ENCODE data around the gene DCLRE1C.
"Not testable (repeated sequence)": the region's sequence is repeated elsewhere in the genome, so short reads cannot be mapped to it uniquely, and the experiment has no call there.

DCLRE1C gene

GRCh38 chr10:14879928-14880193, 74.0 kb downstream of the DCLRE1C start:
- TF ChIP-seq CTCF (IDR thresholded peaks at IDR 0.05; ENCODE audit: insufficient read depth, low read depth, low read length, missing control alignments) = no peak
- peak; percentile 6 for DNase-seq (ENCODE audit: low read depth)
- peak overlapping the region; percentile 84 for H3K4me3 ChIP-seq (ENCODE audit: low read depth, low read length)

- TF ChIP-seq CTCF (IDR thresholded peaks at IDR 0.05; ENCODE audit: insufficient read depth, low read depth, low read length, missing control alignments) = no peak
- H3K4me3 ChIP-seq (ENCODE audit: low read depth, low read length) = peak overlapping the region; percentile 84
- DNase-seq (ENCODE audit: low read depth) = peak; percentile 44
Measured at GRCh38 chr10:14879124-14879927, 74.6 kb downstream of the DCLRE1C start.

- DNase-seq (ENCODE audit: low read depth) = peak; percentile 98
- TF ChIP-seq CTCF (IDR thresholded peaks at IDR 0.05; ENCODE audit: insufficient read depth, low read depth, low read length, missing control alignments) = no peak
- peak within 1 kb of the TSS; percentile 89 for H3K4me3 ChIP-seq (ENCODE audit: low read depth, low read length)
Measured at GRCh38 chr10:14878266-14879123, 75.4 kb downstream of the DCLRE1C start, which contains the start of gene SUV39H2. Gene SUV39H2 (plus strand): TSS chr10:14878866. CDS start chr10:14878889, 23 bp downstream.

- no peak for DNase-seq (ENCODE audit: low read depth)
- no peak overlapping the region for H3K4me3 ChIP-seq (ENCODE audit: low read depth, low read length)
- no peak for TF ChIP-seq CTCF (IDR thresholded peaks at IDR 0.05; ENCODE audit: insufficient read depth, low read depth, low read length, missing control alignments)
Measured at GRCh38 chr10:14876764-14877163, 77.1 kb downstream of the DCLRE1C start.

- TF ChIP-seq CTCF (IDR thresholded peaks at IDR 0.05; ENCODE audit: insufficient read depth, low read depth, low read length, missing control alignments) = no peak
- no peak overlapping the region for H3K4me3 ChIP-seq (ENCODE audit: low read depth, low read length)
- DNase-seq (ENCODE audit: low read depth) = no peak
Measured at GRCh38 chr10:14875941-14876340, 78.0 kb downstream of the DCLRE1C start.

- no peak overlapping the region for H3K4me3 ChIP-seq (ENCODE audit: low read depth, low read length)
- DNase-seq (ENCODE audit: low read depth) = peak; percentile 43
- TF ChIP-seq CTCF (IDR thresholded peaks at IDR 0.05; ENCODE audit: insufficient read depth, low read depth, low read length, missing control alignments) = no peak
Measured at GRCh38 chr10:14873090-14873760, 80.7 kb downstream of the DCLRE1C start.

- DNase-seq (ENCODE audit: low read depth); H3K4me3 ChIP-seq (ENCODE audit: low read depth, low read length): not testable (repeated sequence)
Measured at GRCh38 chr10:14864871-14865270, 89.0 kb downstream of the DCLRE1C start.

- H3K4me3 ChIP-seq (ENCODE audit: low read depth, low read length); DNase-seq (ENCODE audit: low read depth): not testable (repeated sequence)
Measured at GRCh38 chr10:14864466-14864865, 89.4 kb downstream of the DCLRE1C start.

Data from GM12865 (cell line).